Measurements from ENCODE around the gene RBM47.

Gene RBM47

DNA sequence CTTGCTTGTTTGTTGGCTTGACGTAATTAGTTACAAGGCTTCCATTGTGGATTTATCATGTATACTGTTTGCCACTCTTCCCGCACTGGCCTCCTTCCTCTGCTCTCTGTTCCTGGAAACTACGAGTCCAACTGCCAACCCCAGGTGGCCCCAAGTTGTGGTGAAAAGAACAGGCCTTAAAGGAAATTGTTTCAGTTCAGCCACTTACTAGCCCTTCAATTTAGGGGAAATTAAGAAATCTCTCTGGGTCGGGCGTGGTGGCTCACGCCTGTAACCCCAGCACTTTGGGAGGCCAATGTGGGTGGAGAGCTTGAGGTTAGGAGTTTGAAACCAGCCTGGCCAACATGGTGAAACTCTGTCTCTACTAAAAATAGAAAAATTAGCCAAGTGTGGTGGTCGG is 28.0 kb downstream of the RBM47 start:
- TF ChIP-seq, protein P1, sequence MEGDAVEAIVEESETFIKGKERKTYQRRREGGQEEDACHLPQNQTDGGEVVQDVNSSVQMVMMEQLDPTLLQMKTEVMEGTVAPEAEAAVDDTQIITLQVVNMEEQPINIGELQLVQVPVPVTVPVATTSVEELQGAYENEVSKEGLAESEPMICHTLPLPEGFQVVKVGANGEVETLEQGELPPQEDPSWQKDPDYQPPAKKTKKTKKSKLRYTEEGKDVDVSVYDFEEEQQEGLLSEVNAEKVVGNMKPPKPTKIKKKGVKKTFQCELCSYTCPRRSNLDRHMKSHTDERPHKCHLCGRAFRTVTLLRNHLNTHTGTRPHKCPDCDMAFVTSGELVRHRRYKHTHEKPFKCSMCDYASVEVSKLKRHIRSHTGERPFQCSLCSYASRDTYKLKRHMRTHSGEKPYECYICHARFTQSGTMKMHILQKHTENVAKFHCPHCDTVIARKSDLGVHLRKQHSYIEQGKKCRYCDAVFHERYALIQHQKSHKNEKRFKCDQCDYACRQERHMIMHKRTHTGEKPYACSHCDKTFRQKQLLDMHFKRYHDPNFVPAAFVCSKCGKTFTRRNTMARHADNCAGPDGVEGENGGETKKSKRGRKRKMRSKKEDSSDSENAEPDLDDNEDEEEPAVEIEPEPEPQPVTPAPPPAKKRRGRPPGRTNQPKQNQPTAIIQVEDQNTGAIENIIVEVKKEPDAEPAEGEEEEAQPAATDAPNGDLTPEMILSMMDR (IDR thresholded peaks at IDR 0.05), result no peak
- no peak overlapping the region for H3K27ac ChIP-seq

DNA sequence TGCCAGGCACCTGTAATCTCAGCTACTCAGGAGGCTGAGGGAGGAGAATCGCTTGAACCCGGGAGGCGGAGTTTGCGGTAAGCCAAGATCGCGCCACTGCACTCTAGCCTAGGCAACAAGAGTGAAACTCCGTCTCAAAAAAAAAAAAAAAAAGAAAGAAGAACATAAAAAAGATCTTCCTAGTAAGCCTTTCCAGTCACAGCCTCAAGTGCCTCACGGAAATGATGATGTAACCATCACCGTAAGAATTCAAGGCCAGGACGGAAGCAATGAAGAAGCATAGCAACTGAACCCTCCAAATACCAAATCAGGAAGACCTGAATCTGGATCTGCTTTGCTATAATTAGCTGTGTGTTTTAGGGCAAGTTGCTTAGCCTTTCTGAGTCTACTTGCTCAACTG is 28.8 kb downstream of the RBM47 start:
- no peak overlapping the region for H3K27ac ChIP-seq
- TF ChIP-seq, protein P1 (IDR thresholded peaks at IDR 0.05), result no peak
- TF ChIP-seq ZFX (IDR thresholded peaks at IDR 0.05; ENCODE audit: borderline replicate concordance), result no peak

DNA sequence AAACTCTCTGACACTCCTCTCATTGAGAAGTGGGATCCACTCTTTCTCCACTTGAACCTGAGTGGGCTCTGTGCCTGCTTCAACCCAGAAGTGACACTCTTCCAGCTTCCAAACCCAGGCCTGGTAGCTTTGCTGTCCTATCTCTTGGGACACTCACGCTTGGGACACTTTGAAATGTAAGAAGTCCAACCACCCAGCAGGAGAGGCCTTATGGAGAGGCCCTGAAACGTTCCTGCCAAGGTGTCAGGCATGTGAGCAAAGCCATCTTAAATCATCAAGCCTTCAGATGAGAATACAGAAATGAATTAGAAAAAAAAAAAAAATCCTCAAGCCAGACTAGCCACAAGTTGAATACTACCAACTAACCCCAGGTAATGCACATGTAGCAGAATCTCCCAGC is 30.2 kb downstream of the RBM47 start:
- H3K27ac ChIP-seq, result no peak overlapping the region
- TF ChIP-seq, protein P1 (IDR thresholded peaks at IDR 0.05), result no peak
- TF ChIP-seq ZFX (IDR thresholded peaks at IDR 0.05; ENCODE audit: borderline replicate concordance), result no peak

DNA sequence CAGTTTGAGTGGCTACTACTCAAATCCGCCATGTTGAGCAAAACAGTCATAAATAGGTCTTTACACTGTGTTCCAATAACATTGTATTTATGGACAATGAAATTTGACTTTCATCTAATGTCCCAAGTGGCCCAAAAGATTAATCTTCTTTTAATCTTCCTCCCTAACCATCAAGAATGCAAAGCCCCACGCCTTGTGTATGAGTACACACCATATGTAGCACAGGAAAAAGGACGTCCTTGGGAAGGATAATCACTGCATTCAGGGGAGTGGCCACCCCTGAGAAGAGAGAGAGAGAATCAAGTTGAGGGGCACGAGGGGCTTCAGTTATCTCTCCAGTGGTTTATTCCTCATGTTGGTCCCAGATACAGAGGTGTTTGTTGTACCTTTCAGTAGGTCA is 33.1 kb downstream of the RBM47 start:
- no peak for TF ChIP-seq ZFX (IDR thresholded peaks at IDR 0.05; ENCODE audit: borderline replicate concordance)
- no peak overlapping the region for H3K27ac ChIP-seq

DNA sequence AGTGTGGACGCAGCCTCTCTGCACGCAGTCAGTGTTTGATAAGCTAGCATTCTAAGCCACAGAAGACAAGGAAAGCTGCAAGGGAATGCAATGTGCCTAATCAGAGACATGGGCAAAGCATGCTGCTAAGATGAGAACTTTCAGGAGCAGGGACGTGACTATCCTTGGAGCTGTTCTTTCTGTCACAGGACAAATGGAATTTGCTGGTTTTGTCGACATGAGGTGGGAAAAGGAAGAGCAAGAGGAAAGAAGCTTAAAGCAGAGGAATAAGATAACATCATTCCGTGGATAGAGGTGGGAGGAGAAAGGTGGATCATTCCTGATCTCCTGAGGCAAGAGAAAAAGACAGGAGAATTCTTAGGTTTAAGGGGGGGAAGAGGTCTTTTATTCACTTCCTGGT is 33.7 kb downstream of the RBM47 start:
- TF ChIP-seq, protein P1 (IDR thresholded peaks at IDR 0.05), result no peak
- no peak for TF ChIP-seq ZFX (IDR thresholded peaks at IDR 0.05; ENCODE audit: borderline replicate concordance)
- H3K27ac ChIP-seq, result no peak overlapping the region

DNA sequence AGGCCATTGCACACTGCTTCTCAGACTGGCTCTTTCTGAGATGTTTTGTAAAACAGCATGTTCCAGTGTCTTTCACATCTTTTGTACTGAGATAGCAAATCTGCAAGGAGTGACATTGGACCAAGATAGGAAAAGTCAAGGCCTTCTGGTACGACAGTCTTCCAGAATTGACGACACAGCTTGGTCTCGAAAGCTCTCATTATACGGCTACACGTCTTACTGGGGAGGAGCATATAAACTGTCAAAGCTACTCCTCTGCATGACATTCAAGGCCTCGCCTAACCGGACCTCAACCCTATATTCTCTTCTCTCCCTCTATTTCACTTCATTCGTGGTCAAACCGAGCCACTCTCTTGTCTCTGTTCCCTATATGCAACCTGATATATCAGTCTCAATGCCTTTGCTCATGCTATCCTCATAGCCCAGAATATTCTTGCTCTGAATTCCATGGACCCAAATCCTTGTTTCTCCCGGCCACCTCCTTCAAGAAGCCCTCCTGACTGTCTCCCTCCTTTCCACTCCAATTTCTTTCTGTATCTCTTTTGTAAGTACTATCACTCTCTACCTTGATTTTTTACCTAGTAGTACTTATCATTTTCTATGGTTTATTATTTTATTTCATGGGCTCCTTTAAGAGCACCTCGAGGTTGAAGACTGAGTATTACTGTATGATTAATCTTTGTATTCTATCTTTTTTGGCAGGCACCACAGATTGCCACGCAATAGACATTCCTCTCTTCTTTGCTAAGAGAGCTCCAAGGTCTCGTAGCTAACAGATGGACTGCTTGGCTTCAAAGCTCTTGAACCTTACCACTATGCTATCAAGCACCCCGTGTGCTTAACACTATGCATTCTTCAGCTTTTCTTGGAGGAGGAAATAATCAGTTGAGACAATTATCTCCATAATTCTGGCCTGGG is 35.1 kb downstream of the RBM47 start:
- H3K27ac ChIP-seq, result no peak overlapping the region
- TF ChIP-seq, protein P1 (IDR thresholded peaks at IDR 0.05), result no peak
- no peak for TF ChIP-seq ZFX (IDR thresholded peaks at IDR 0.05; ENCODE audit: borderline replicate concordance)

DNA sequence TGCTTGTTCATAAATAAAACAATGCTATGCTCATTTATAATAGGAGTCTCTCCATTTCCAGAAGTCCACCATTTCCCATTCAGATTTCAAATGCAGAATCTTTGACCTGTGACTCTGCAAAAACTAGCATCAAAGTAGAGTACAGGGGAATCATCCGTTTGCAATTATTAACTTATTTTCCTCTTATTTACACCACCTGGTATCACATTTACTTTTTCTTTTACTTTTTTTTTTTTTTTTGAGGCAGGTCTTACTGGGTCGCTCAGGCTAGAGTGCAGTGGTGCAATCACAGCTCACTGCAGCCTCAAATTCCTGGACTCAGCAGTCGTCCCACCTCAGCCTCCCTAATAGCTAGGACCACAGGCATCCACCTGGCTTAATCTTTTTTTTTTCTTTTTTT is 37.6 kb downstream of the RBM47 start:
- no peak for TF ChIP-seq ZFX (IDR thresholded peaks at IDR 0.05; ENCODE audit: borderline replicate concordance)
- TF ChIP-seq, protein P1 (IDR thresholded peaks at IDR 0.05), result no peak
- H3K27ac ChIP-seq, result no peak overlapping the region
